Chondrocyte (in vitro differentiated cells): ENCODE results near the gene ZNF524. TPM values are rescaled to one million over a fixed set of nuclear protein-coding genes. Genes with fewer than 3 reads are reported as not detected.

ENCODE experiments used
- DNase-seq: peaks from one replicate; pipeline ENCODE4 v3.0.0; 2021; ENCODE audit warnings: mixed read lengths, low spot score
- H3K27ac Mint-ChIP-seq: one replicate; pipeline ENCODE4 v1.8.0; 2021; ENCODE audit warnings: mild to moderate bottlenecking, moderate library complexity, mixed read lengths; ENCODE audit not compliant: unreplicated experiment
- H3K27me3 Mint-ChIP-seq: 2 replicates; pipeline ENCODE4 v1.8.0; 2021; ENCODE audit warnings: low read depth, mixed read lengths
- H3K36me3 Mint-ChIP-seq: 2 replicates; pipeline ENCODE4 v1.8.0; 2021; ENCODE audit warnings: low read depth, mixed read lengths
- H3K4me1 Mint-ChIP-seq: 2 replicates; pipeline ENCODE4 v1.8.0; 2021; ENCODE audit warnings: low read depth, mild to moderate bottlenecking, mixed read lengths
- H3K4me3 Mint-ChIP-seq: one replicate; pipeline ENCODE4 v1.8.0; 2021; ENCODE audit warnings: mild to moderate bottlenecking, moderate library complexity, mixed read lengths; ENCODE audit not compliant: unreplicated experiment
- H3K9me3 Mint-ChIP-seq: 2 replicates; pipeline ENCODE4 v1.8.0; 2021; ENCODE audit warnings: low read depth, mixed read lengths
- total RNA-seq: library from RNA; stranded (reverse); gene quantifications from 3 replicates; pipeline ENCODE4 v1.2.1, GENCODE V29; 2021
- TF ChIP-seq, protein P1 (sequence below): fragments of 200-600 bp; sonication (generic); IDR thresholded peaks from 2 replicates; pipeline ENCODE4 v1.5.0; 2021; ENCODE audit warnings: antibody characterized with exemption, mild to moderate bottlenecking, moderate library complexity

Gene ZNF524
- total RNA-seq, 1 donor from 2014 or later = 11.0 TPM

DNA sequence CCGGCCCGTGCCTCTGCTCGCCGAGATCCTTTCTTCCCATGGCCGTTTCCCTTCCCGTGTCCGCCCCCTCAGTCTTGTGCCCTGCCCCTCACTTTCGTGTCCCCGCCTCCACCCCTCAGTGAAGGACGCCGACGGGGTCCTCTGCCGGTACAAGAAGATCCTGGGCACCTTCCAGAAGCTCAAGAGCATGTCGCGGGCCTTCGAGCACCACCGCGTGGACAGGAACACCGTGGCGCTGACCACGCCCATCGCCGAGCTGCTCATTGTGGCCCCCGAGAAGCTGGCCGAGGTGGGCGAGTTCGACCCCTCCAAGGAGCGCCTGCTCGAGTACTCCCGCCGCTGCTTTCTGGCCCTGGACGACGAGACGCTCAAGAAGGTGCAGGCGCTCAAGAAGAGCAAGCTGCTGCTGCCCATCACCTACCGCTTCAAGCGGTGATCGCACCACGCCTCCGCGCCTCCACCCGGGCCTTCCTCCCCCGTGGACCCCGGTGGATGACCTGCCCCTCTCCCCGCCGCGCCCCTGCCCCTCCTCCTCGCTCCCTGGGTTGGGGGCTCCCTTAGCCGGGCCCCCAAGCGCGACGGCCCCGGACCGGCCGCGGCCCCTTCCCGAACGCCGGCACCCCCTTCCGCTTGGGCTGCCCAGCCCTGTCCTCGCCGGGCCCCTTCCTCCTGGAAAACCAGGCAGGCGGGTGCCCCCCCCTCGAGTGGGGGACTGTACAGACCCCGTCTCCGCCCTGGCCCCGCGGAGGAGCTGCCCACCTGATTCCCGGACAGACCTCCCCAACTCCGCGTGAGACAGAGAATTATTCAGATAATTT, 52.4 kb downstream of the ZNF524 start:
- H3K36me3 Mint-ChIP-seq = peaks cover 3% of the 10 kb centered on the region
- peaks cover 47% of the 10 kb centered on the region for H3K4me1 Mint-ChIP-seq
- H3K4me3 Mint-ChIP-seq = no peak overlapping the region
- H3K9me3 Mint-ChIP-seq = no peaks in the 10 kb centered on the region
- H3K27me3 Mint-ChIP-seq = no peaks in the 10 kb centered on the region
- TF ChIP-seq, protein P1, sequence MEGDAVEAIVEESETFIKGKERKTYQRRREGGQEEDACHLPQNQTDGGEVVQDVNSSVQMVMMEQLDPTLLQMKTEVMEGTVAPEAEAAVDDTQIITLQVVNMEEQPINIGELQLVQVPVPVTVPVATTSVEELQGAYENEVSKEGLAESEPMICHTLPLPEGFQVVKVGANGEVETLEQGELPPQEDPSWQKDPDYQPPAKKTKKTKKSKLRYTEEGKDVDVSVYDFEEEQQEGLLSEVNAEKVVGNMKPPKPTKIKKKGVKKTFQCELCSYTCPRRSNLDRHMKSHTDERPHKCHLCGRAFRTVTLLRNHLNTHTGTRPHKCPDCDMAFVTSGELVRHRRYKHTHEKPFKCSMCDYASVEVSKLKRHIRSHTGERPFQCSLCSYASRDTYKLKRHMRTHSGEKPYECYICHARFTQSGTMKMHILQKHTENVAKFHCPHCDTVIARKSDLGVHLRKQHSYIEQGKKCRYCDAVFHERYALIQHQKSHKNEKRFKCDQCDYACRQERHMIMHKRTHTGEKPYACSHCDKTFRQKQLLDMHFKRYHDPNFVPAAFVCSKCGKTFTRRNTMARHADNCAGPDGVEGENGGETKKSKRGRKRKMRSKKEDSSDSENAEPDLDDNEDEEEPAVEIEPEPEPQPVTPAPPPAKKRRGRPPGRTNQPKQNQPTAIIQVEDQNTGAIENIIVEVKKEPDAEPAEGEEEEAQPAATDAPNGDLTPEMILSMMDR = no peak
- DNase-seq = peak; percentile 94
- no peak overlapping the region for H3K27ac Mint-ChIP-seq

Other genes with a start within 250 kb of the ZNF524 start
- gene COX6B2, start 245.6 kb upstream of the ZNF524 start, total RNA-seq = 0.17 to 0.23 TPM in 2 of 3 replicates, not detected in the other
- not detected in 3 replicates for gene GARIN5B, start 237.0 kb upstream of the ZNF524 start, total RNA-seq
- 2.8 to 3.7 TPM (median 3.1 TPM) in 3 replicates for gene IL11, start 229.8 kb upstream of the ZNF524 start, total RNA-seq
- gene TMEM190, start 223.5 kb upstream of the ZNF524 start, total RNA-seq = 0.52 to 1.0 TPM in 2 of 3 replicates, not detected in the other
- 0.59 to 1.0 TPM (median 0.85 TPM) in 3 replicates for gene TMEM238, start 216.0 kb upstream of the ZNF524 start, total RNA-seq
- 1,343 to 1,376 TPM (median 1,346 TPM) in 3 replicates for gene RPL28, start 214.4 kb upstream of the ZNF524 start, total RNA-seq
- 60.0 to 79.7 TPM (median 78.6 TPM) in 3 replicates for gene UBE2S, start 192.5 kb upstream of the ZNF524 start, total RNA-seq
- gene SHISA7, start 157.0 kb upstream of the ZNF524 start, total RNA-seq = not detected in 3 replicates
- 39.8 to 47.2 TPM (median 39.8 TPM) in 3 replicates for gene ISOC2, start 138.6 kb upstream of the ZNF524 start, total RNA-seq
- gene C19orf85, start 135.5 kb upstream of the ZNF524 start, total RNA-seq = not detected in 3 replicates
- gene ZNF628, start 123.7 kb upstream of the ZNF524 start, total RNA-seq = 9.1 to 9.7 TPM (median 9.4 TPM) in 3 replicates
- gene NAT14, start 115.1 kb upstream of the ZNF524 start, total RNA-seq = 32.1 to 50.0 TPM (median 33.1 TPM) in 3 replicates
- gene SSC5D, start 111.9 kb upstream of the ZNF524 start, total RNA-seq = 33.6 to 50.0 TPM (median 34.5 TPM) in 3 replicates
- gene SBK2, start 63.2 kb upstream of the ZNF524 start, total RNA-seq = not detected in 3 replicates
- gene SBK3, start 54.7 kb upstream of the ZNF524 start, total RNA-seq = not detected in 3 replicates
- 15.7 to 23.6 TPM (median 23.1 TPM) in 3 replicates for gene ZNF579, start 19.4 kb upstream of the ZNF524 start, total RNA-seq
- 11.3 to 14.7 TPM (median 14.4 TPM) in 3 replicates for gene FIZ1, start 771 bp upstream of the ZNF524 start, total RNA-seq
- 16.1 to 18.1 TPM (median 16.4 TPM) in 3 replicates for gene ZNF865, start 5.4 kb downstream of the ZNF524 start, total RNA-seq
- 6.1 to 7.9 TPM (median 6.4 TPM) in 3 replicates for gene ZNF784, start 24.3 kb downstream of the ZNF524 start, total RNA-seq
- 42.3 to 59.8 TPM (median 45.0 TPM) in 3 replicates for gene ZNF580, start 40.7 kb downstream of the ZNF524 start, total RNA-seq
- gene ZNF581, start 43.4 kb downstream of the ZNF524 start, total RNA-seq = 20.8 to 24.7 TPM (median 24.2 TPM) in 3 replicates
- 20.9 to 26.5 TPM (median 23.5 TPM) in 3 replicates for gene CCDC106, start 47.9 kb downstream of the ZNF524 start, total RNA-seq
- 119 to 137 TPM (median 129 TPM) in 3 replicates for gene U2AF2, start 54.7 kb downstream of the ZNF524 start, total RNA-seq
- gene EPN1, start 74.9 kb downstream of the ZNF524 start, total RNA-seq = 105 to 127 TPM (median 124 TPM) in 3 replicates
- not detected in 3 replicates for gene NLRP9, start 138.1 kb downstream of the ZNF524 start, total RNA-seq
- gene RFPL4A, start 158.8 kb downstream of the ZNF524 start, total RNA-seq = not detected in 3 replicates
- not detected in 3 replicates for gene RFPL4AL1, start 168.8 kb downstream of the ZNF524 start, total RNA-seq
- gene NLRP11, start 231.7 kb downstream of the ZNF524 start, total RNA-seq = not detected in 3 replicates
- not detected in 3 replicates for gene NLRP4, start 236.3 kb downstream of the ZNF524 start, total RNA-seq